HL-60 (cell line): Measurements from ENCODE around the gene DYSF.
A peak's percentile ranks its signal among the peaks of the same experiment; 100 is the strongest.

Source experiments
- DNase-seq, 2 experiments: peaks; one replicate each; pipeline ENCODE4 v3.0.0-alpha.2; 2010 to 2020; ENCODE audit warnings: low read depth in 1 of 2, low spot score in 1 of 2
- H3K27ac ChIP-seq: fragments of 250-450 bp; sonication (Bioruptor Pico); replicated peaks from 2 replicates; pipeline ENCODE4 v1.5.1; 2020; ENCODE audit warnings: mild to moderate bottlenecking, moderate library complexity
- H3K27me3 ChIP-seq: fragments of 250-450 bp; sonication (Bioruptor Pico); 2 replicates; pipeline ENCODE4 v1.5.1; 2021; ENCODE audit warnings: mild to moderate bottlenecking, moderate library complexity; ENCODE audit not compliant: insufficient read depth, poor library complexity, severe bottlenecking
- H3K4me3 ChIP-seq: replicated peaks from 2 replicates; pipeline ENCODE4 v1.5.1; 2011; ENCODE audit warnings: mild to moderate bottlenecking, control low read depth, low read length; ENCODE audit not compliant: insufficient read depth
- GABPA ChIP-seq: IDR thresholded peaks from 2 replicates; pipeline ENCODE4 v1.6.1; 2012; ENCODE audit warnings: low read depth
- POLR2AphosphoS5 ChIP-seq: IDR thresholded peaks from 2 replicates; pipeline ENCODE4 v1.6.1; 2012; ENCODE audit warnings: low read depth
- SPI1 ChIP-seq: IDR thresholded peaks from 2 replicates; pipeline ENCODE4 v1.6.1; 2012; ENCODE audit warnings: low read depth, mild to moderate bottlenecking, borderline replicate concordance
- TF ChIP-seq, protein P1 (sequence below): IDR thresholded peaks from one replicate; pipeline ENCODE4 v1.5.1; 2011; ENCODE audit warnings: low read length, control low read depth, inconsistent platforms; ENCODE audit not compliant: insufficient read depth
- TF ChIP-seq, protein P2 (sequence below): IDR thresholded peaks from 2 replicates; pipeline ENCODE4 v1.6.1; 2012; ENCODE audit warnings: low read depth; ENCODE audit not compliant: insufficient replicate concordance

Gene DYSF

DNA sequence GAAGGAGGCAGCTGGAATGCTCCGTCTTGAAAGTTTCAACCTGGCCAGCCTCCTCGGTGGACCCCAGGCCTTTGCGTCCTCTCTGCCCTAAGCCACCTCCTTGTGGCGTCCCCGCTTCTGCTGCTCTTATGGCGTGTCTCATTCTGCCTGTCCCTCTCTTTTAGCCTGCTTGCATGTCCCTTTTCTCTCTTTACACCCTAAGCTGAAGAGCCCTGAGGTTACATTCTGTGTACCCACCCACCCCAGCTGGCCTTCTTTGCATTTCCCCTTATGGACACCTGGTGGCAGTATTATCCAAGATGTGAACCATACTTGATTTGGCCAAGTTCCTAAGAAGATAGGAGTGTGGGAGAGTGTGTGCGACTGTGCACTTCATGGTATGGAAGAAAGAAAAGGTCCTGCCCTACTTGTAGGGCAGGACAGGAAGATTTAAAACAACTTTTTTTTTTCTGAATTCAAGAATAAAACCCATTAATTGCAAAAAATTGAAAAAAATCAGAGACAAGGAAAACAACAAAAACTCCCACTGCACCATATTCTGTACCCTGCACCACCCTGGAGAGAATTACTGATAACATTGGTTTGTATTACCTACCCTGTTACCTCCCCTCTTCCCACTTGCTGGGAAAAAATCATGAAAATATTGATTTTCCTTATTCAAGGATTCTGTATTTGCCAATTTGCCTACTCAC lies 77.4 kb downstream of the DYSF start:
- Histone ChIP-seq H3K4me3 (no peak overlapping the region), H3K27me3 (no peaks in the 10 kb centered on the region), H3K27ac (no peak overlapping the region)
- DNase-seq, result peak in 1 of 2 experiments; percentile 41
- TF ChIP-seq, protein P1, sequence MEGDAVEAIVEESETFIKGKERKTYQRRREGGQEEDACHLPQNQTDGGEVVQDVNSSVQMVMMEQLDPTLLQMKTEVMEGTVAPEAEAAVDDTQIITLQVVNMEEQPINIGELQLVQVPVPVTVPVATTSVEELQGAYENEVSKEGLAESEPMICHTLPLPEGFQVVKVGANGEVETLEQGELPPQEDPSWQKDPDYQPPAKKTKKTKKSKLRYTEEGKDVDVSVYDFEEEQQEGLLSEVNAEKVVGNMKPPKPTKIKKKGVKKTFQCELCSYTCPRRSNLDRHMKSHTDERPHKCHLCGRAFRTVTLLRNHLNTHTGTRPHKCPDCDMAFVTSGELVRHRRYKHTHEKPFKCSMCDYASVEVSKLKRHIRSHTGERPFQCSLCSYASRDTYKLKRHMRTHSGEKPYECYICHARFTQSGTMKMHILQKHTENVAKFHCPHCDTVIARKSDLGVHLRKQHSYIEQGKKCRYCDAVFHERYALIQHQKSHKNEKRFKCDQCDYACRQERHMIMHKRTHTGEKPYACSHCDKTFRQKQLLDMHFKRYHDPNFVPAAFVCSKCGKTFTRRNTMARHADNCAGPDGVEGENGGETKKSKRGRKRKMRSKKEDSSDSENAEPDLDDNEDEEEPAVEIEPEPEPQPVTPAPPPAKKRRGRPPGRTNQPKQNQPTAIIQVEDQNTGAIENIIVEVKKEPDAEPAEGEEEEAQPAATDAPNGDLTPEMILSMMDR, result peak; percentile 50
- TF ChIP-seq, protein P2, sequence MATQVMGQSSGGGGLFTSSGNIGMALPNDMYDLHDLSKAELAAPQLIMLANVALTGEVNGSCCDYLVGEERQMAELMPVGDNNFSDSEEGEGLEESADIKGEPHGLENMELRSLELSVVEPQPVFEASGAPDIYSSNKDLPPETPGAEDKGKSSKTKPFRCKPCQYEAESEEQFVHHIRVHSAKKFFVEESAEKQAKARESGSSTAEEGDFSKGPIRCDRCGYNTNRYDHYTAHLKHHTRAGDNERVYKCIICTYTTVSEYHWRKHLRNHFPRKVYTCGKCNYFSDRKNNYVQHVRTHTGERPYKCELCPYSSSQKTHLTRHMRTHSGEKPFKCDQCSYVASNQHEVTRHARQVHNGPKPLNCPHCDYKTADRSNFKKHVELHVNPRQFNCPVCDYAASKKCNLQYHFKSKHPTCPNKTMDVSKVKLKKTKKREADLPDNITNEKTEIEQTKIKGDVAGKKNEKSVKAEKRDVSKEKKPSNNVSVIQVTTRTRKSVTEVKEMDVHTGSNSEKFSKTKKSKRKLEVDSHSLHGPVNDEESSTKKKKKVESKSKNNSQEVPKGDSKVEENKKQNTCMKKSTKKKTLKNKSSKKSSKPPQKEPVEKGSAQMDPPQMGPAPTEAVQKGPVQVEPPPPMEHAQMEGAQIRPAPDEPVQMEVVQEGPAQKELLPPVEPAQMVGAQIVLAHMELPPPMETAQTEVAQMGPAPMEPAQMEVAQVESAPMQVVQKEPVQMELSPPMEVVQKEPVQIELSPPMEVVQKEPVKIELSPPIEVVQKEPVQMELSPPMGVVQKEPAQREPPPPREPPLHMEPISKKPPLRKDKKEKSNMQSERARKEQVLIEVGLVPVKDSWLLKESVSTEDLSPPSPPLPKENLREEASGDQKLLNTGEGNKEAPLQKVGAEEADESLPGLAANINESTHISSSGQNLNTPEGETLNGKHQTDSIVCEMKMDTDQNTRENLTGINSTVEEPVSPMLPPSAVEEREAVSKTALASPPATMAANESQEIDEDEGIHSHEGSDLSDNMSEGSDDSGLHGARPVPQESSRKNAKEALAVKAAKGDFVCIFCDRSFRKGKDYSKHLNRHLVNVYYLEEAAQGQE, result no peak

DNA sequence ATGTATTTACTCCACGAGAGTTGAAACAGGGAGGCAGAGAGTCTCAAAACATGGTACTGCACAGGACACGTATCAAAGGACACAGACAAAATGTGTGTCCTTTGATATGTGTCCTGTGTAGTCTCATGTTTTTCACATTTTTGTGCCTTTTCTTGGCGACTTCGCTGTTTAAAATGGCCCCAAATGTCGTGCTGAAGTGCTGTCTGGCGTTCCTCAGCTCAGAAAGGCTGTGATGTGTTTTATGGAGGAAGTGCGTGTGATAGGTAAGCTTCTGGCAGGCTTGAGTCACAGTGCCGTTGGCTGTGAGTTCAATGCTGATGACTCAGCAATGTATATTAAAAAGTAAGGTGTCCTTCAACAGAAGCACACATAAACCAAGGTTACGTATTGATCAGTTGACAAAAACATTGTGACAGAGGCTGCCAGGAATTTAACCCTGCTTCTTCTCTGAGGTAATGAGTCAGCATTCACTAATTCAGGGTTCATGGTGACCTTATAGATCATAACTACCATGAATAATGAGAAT lies 78.2 kb downstream of the DYSF start:
- H3K27ac ChIP-seq, result no peak overlapping the region
- H3K27me3 ChIP-seq, result no peaks in the 10 kb centered on the region
- no peak for DNase-seq
- TF ChIP-seq GABPA, result no peak
- TF ChIP-seq, protein P2, result no peak
- H3K4me3 ChIP-seq, result no peak overlapping the region

DNA sequence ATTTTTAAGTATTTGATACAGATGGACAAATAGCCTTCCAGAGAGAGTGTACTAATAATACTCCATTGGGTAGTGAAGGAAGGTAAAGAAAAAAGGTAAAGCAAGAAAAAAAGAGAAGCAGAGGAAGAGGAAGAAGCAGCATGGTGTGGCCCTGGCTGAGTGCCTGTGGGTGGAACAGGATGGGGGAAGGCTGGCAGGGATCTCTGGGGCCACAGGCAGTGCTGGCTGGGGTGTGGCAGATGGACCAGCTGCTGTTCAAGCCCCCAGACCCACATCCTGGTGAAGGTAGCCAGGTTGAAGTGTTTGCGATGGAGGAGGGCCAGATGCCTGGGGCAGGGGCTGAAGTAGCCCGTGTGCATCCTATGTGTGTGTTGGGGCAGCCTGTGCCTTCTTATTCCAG lies 79.0 kb downstream of the DYSF start:
- Histone ChIP-seq H3K27ac (no peak overlapping the region), H3K27me3 (no peaks in the 10 kb centered on the region), H3K4me3 (no peak overlapping the region)
- no peak for DNase-seq
- no peak for TF ChIP-seq GABPA
- TF ChIP-seq, protein P1, result no peak
- TF ChIP-seq POLR2AphosphoS5, result no peak
- no peak for TF ChIP-seq SPI1
- TF ChIP-seq, protein P2, result no peak
